HG02885 (cell line): ENCODE data around the gene TMEM150B.
"Not testable (repeated sequence)": the region's sequence is repeated elsewhere in the genome, so short reads cannot be mapped to it uniquely, and the experiment has no call there.

Experiments used
- ATAC-seq: cut with Tn5 transposase; IDR thresholded peaks from one replicate; pipeline ENCODE4 v1.9.1; 2021; ENCODE audit warnings: mild to moderate bottlenecking; ENCODE audit not compliant: unreplicated experiment, poor library complexity

TMEM150B gene

GRCh38 chr19:55339889-55340783, 15.0 kb upstream of the TMEM150B start:
- ATAC-seq, result no peak

GRCh38 chr19:55339105-55339888, 14.2 kb upstream of the TMEM150B start, which contains the start of gene KMT5C:
Gene KMT5C (plus strand): TSS chr19:55339876. CDS start chr19:55341937, 2,061 bp downstream.
- peak; percentile 83 for ATAC-seq

DNA sequence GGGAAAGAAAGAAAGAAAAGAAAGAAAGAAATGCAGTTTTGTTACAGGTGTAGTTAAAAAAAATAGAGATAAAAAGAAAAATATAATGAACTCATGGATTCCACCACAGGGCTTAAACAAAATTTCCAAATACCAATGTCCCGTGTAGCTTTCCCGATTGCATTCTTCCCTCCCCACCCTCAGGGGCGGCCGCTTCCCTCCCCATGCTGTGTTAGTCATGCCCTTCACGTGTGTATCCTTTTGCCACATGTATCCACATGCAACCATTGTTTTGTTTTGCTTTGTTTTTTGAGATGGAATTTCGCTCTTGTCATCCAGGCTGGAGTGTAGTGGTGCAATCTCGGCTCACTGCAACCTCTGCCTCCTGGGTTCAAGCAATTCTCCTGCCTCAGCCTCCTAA, 11.0 kb upstream of the TMEM150B start:
- no peak for ATAC-seq

- no peak for ATAC-seq
Measured at GRCh38 chr19:55333870-55334269, 8.7 kb upstream of the TMEM150B start.

DNA sequence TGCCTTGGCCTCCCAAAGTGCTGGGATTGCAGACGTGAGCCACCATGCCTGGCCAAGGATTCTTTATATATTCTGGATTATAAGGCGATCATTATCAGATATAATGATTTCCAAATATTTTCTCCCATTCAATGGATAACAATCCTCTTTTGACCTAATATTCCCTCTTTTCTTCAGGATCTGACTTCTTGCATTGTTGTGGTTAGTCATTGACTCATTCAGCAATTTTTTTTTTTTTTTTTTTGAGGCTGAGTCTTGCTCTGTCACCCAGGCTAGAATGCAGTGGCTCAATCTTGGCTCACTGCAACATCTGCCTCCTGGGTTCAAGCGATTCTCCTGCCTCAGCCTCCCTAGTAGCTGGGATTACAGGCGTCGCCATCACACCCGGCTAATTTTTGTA, 4.7 kb upstream of the TMEM150B start:
- not testable (repeated sequence) for ATAC-seq

DNA sequence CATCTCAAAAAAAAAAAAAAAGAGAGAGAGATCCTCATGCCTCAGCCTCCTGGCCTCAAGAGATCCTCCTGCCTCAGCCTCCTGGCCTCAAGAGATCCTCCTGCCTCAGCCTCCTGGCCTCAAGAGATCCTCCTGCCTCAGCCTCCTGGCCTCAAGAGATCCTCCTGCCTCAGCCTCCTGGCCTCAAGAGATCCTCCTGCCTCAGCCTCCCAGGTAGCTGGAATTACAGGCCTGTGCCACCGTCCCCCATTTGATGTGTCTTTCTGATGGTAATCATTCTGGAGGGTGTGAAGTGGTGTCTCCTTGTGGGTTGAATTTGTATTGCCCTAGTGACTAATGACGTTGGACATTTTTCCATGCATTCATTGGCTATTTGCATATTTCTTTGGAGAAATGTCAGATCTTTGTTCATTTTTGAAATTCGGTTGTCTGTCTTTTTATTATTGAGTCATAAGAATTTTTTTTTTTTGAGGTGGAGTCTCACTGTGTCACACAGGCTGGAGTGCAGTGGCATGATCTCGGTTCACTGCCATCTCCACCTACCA, 3.7 kb upstream of the TMEM150B start:
- not testable (repeated sequence) for ATAC-seq

DNA sequence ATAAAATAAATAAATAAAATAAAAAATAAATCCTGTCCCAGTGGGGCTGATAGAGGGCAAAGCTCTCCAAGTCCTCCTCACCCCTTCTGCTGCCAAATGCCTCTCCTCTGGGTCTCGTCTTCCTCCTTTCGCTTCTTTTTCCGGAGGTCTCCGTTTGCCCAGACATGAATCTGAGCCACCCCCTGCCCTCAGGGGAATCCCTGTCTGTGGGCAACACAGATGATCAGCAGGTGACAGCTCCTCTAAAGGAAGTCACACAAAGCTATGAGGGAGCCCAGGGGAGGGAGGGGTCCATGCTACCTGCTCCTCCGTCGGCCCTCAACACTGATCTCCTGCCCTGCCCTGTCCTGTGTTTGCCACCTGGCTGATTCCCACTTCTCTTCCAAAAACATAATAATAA, 479 bp downstream of the TMEM150B start:
- no peak for ATAC-seq

DNA sequence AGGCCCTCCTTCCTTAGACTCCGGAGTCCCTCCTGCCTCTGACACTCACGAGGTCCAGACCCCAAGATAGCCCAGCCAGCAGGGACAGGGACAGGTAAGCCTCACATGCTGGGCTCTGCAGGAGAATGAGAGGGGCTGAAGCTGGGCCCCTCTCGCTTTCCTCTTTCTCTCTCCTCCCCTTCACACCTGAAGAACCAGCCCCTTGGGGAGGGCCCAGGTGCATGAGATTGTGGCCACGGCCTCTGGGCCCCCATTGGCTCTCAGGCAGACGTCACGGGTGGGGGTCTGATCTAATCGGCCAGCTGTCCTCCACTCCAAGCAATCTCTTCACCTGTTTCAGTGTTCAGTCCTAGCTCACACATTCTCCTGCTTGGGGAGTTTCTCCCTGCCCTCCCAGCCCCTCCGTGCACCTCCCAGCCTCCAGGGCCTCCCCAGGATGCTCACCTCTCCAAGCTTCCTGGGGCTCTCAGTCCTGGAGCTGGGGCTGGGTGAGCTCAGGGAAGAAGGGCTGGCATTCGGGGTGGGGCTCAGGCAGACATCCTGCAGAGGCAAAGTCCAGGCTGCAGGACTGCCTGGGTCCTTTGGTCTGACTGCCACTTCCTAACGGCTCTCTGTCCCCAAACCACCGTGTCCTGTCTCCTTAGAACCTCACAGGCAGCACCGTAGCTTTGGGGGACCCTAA, 2.8 kb downstream of the TMEM150B start:
- ATAC-seq, result no peak

GRCh38 chr19:55321466-55322137, 3.5 kb downstream of the TMEM150B start:
- ATAC-seq, result no peak

DNA sequence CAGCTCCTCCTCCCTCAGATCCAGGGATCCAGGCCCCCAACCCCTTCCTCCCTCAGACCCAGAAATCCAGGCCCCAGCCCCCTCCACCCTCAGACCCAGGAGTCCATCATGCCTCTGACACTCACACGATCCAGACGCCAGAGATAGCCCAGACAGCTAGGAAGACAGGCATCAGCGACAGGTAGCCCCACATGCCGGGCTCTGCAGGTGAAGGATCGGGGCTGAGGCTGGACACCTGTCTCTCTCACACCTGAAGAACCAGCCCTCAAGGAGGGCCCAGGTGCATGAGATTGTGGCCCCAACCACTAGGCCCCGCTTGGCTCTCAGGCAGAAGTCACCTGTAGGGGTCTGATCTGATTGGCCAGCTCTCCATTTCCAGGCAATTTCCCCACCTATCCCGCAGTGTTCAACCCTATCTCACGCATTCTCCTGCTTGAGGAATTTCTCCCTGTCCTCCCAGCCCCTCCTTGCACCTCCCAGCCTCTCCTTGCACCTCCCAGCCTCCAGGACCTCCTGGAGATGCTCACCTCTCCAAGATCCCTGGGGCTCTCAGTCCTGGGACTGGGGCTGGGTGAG, 4.2 kb downstream of the TMEM150B start:
- no peak for ATAC-seq

GRCh38 chr19:55319785-55320184, 5.4 kb downstream of the TMEM150B start:
- ATAC-seq, result no peak

DNA sequence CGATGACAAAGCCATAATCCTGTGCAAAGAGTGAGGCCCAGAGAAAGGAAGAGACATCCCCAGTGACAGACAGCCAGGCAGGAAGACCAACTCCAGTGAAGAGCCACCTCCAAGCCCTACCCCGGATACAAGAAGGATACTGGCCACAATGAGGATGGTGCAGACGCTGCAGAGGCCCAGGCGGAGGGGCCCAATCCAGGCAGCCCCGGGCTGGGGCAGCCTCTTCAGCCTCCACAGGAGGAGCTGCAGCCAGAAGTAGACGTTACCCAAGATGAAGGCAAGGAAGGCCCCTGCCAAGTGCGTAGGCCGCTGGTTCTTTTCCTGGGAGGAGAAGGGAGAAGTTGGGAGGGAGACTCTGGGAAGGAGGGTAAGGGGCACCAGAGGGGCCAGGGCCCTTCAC, 8.5 kb downstream of the TMEM150B start:
- ATAC-seq, result no peak

GRCh38 chr19:55315956-55316525, 9.1 kb downstream of the TMEM150B start:
- ATAC-seq, result no peak

DNA sequence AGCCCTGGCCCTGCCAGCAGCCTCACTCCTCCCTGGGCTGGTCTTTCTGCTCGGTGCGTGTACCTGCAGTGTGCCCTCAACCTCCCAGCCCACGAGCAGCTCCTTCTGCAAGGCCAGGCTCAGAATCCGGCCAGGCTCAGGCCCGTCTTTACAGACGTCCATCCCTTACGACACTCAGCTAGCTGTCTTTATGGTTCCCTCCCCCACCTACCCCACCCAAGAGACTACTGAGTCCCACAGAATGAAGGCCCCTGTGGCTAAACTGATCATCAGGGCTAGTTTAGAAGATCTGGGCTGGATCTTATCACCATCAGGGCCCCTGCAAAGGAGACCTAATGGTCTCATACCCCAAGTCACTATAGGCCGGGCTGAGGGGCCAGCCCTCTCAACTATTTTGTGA, 10.7 kb downstream of the TMEM150B start:
- no peak for ATAC-seq

GRCh38 chr19:55312621-55313512, 12.3 kb downstream of the TMEM150B start:
- ATAC-seq, result no peak

GRCh38 chr19:55311797-55312196, 13.3 kb downstream of the TMEM150B start:
- ATAC-seq, result no peak

GRCh38 chr19:55311397-55311796, 13.7 kb downstream of the TMEM150B start:
- ATAC-seq, result no peak

DNA sequence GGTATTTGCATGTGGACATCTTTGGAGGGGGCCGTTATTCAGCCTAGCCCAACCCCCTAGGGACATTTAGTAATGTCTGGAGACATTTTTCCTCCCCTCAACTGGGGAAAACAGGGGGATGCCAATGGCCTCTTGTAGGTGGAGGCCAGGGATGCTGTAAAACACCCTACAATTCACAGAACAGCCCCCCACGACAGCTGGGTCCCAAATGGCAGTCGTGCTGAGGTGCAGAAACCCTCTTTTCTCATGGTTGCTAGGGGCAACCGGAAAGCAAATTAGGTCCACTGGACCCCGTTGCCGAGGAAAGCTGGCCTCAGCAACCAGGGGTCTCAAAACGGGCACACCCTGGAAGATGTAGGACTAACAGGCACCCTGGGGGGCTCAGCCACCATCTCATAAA, 14.6 kb downstream of the TMEM150B start:
- ATAC-seq, result no peak
